Mucosa of descending colon (tissue), 3 donors: ENCODE results near the gene RTN1. TPM values are rescaled to one million over a fixed set of nuclear protein-coding genes. Genes with fewer than 3 reads are reported as not detected.

Experiments used
- ATAC-seq: fragments of 200-7000 bp; cut with Tn5 transposase; one replicate; pipeline ENCODE4 v1.9.1; 2020; ENCODE audit warnings: mild to moderate bottlenecking, moderate library complexity
- DNase-seq, 3 donors: peaks; one replicate each; pipeline ENCODE4 v3.0.0-alpha.2; 2020
- H3K36me3 ChIP-seq: fragments of 200-600 bp; one replicate; pipeline ENCODE4 v1.8.0; 2021; ENCODE audit warnings: low read depth, mild to moderate bottlenecking
- H3K4me1 ChIP-seq: fragments of 200-600 bp; one replicate; pipeline ENCODE4 v1.8.0; 2021; ENCODE audit warnings: low read depth, mild to moderate bottlenecking
- H3K4me3 ChIP-seq: fragments of 200-600 bp; one replicate; pipeline ENCODE4 v1.8.0; 2021; ENCODE audit warnings: mild to moderate bottlenecking
- H3K9me3 ChIP-seq: fragments of 200-600 bp; one replicate; pipeline ENCODE4 v1.8.0; 2021; ENCODE audit warnings: mild to moderate bottlenecking
- CTCF ChIP-seq: fragments of 200-600 bp; IDR thresholded peaks from one replicate; pipeline ENCODE4 v1.8.0; 2022; ENCODE audit warnings: antibody characterized with exemption, mild to moderate bottlenecking
- intact Hi-C, 2 donors: fragments of 100-400 bp; cut with DNase I in 1 of 2; cut with micrococcal nuclease in 1 of 2; formaldehyde crosslinking; loops; one replicate each; pipeline versions ENCODE4 v1.11.0 to v1.11.1; 2022; cut with DNase I, micrococcal nuclease
- total RNA-seq, 3 donors: library from RNA; stranded (reverse); fragmentation: NEBNext Ultra II Directional in 2 of 3; extraction: Animal tissue kit (Norgen Biotek cat#: 25700) in 2 of 3; gene quantifications; one replicate each; pipeline versions ENCODE4 v1.2.1 to v1.2.4, GENCODE V29; 2021 to 2023
- donor health status: DM: no; HTN: no; CAD: no; lungs with moderate emphysema.
- donor health status: DM: no; HTN: no; CAD: no.
- donor health status: DM: no; HTN: yes; CAD: no.

Gene RTN1
- total RNA-seq, 3 donors from 2014 or later, result 1.2 to 15.9 (median 3.8) TPM

GRCh38 chr14:59591641-59592370 is 278.8 kb downstream of the RTN1 start:
- H3K4me3 ChIP-seq, result no peak overlapping the region
- no peaks in the 10 kb centered on the region for H3K9me3 ChIP-seq
- DNase-seq (no peak), ATAC-seq (no peak)
- TF ChIP-seq CTCF, result no peak
- H3K4me1 ChIP-seq, result no peaks in the 10 kb centered on the region
- no peaks in the 10 kb centered on the region for H3K36me3 ChIP-seq
- intact Hi-C loops, result no loop called here

GRCh38 chr14:59588101-59588500 is 282.5 kb downstream of the RTN1 start:
- no peak for ATAC-seq
- intact Hi-C loops, result no loop called here
- no peaks in the 10 kb centered on the region for H3K9me3 ChIP-seq
- no peaks in the 10 kb centered on the region for H3K4me1 ChIP-seq
- no peaks in the 10 kb centered on the region for H3K36me3 ChIP-seq
- no peak for DNase-seq
- TF ChIP-seq CTCF, result no peak
- no peak overlapping the region for H3K4me3 ChIP-seq

GRCh38 chr14:59585891-59586554 is 284.6 kb downstream of the RTN1 start:
- Histone ChIP-seq H3K4me3 (no peak overlapping the region), H3K4me1 (no peaks in the 10 kb centered on the region), H3K9me3 (no peaks in the 10 kb centered on the region), H3K36me3 (no peaks in the 10 kb centered on the region)
- intact Hi-C loops, result no loop called here
- DNase-seq (no peak), ATAC-seq (no peak)
- TF ChIP-seq CTCF, result no peak

- Histone ChIP-seq H3K9me3 (no peaks in the 10 kb centered on the region), H3K4me3 (no peak overlapping the region), H3K36me3 (no peaks in the 10 kb centered on the region), H3K4me1 (no peaks in the 10 kb centered on the region)
- no peak for TF ChIP-seq CTCF
- DNase-seq (no peak), ATAC-seq (peak; percentile 19)
- intact Hi-C loops, result no loop called here
Observed at GRCh38 chr14:59583755-59584154, 286.8 kb downstream of the RTN1 start.

- H3K9me3 ChIP-seq, result no peaks in the 10 kb centered on the region
- TF ChIP-seq CTCF, result no peak
- intact Hi-C loops, result no loop called here
- H3K4me1 ChIP-seq, result no peaks in the 10 kb centered on the region
- no peak overlapping the region for H3K4me3 ChIP-seq
- H3K36me3 ChIP-seq, result no peaks in the 10 kb centered on the region
- no peak for ATAC-seq
- no peak for DNase-seq
Observed at GRCh38 chr14:59582845-59583509, 287.6 kb downstream of the RTN1 start.
